Left ventricle myocardium inferior (tissue), 1 donor: ENCODE measurements around the gene OLIG3. TPM values are rescaled to one million over a fixed set of nuclear protein-coding genes. Genes with fewer than 3 reads are reported as not detected.

Experiments used
- DNase-seq: peaks from one replicate; pipeline ENCODE4 v3.0.0-alpha.2; 2020
- H3K27ac ChIP-seq: fragments of 200-600 bp; replicated peaks from 2 replicates; pipeline ENCODE4 v1.8.0; 2021
- H3K27me3 ChIP-seq: fragments of 200-600 bp; 2 replicates; pipeline ENCODE4 v1.8.0; 2021; ENCODE audit warnings: low read depth
- H3K36me3 ChIP-seq: fragments of 200-600 bp; 2 replicates; pipeline ENCODE4 v1.8.0; 2021
- H3K4me1 ChIP-seq: fragments of 200-600 bp; 2 replicates; pipeline ENCODE4 v1.8.0; 2021
- H3K4me3 ChIP-seq: fragments of 200-600 bp; 2 replicates; pipeline ENCODE4 v1.8.0; 2021; ENCODE audit warnings: mild to moderate bottlenecking, moderate library complexity
- H3K9me3 ChIP-seq: fragments of 200-600 bp; replicated peaks from 2 replicates; pipeline ENCODE4 v1.8.0; 2021
- CTCF ChIP-seq: fragments of 200-600 bp; IDR thresholded peaks from 2 replicates; pipeline ENCODE4 v1.8.0; 2021; ENCODE audit warnings: antibody characterized with exemption, mild to moderate bottlenecking, borderline replicate concordance
- intact Hi-C: fragments of 100-400 bp; cut with micrococcal nuclease; formaldehyde crosslinking; loops from one replicate; pipeline ENCODE4 v1.11.0; 2022
- total RNA-seq: library from RNA; stranded (reverse); fragmentation: NEBNext Ultra II Directional; extraction: Animal tissue kit (Norgen Biotek cat#: 25700); gene quantifications from one replicate; pipeline ENCODE4 v1.2.1, GENCODE V29; 2021
- donor health status: DM: no; HTN: yes; CAD: no; lungs with severe emphysema.

OLIG3 gene
- total RNA-seq, 1 donor from 2014 or later: not detected

DNA sequence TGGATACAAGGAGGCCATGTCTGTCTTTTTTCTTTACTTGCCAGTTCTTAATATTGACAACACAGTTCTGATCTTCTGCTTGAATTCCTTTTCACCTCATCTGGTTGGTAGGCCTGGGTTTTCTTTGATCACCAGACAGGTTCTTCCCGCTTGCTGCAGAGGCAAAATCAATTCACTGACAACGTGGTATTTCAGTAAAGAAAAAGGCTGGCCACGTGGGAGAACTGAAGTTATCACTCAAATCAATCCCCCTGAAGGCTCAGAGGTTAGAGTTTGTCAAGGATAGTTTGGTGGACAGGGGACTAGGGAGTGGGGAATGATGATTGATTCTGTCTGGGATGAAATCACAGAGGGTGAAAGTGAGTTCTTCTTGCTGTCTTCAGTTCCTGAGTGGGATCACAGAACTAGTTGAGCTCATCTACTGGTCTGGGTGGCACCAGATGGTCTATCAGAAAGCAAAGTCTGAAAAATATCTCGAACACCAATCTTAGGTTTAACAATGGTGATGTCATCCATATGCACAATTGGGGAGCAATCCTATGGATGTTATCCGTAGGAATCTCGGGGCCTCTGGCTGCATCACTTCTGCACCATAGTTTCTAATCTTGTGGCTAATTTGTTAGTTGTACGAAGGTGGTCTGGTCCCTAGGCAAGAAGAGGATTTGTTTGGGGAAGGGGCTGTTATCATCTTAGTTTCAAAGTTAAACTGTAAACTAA lies 37.3 kb upstream of the OLIG3 start:
- DNase-seq: no peak
- Histone ChIP-seq H3K36me3 (no peaks in the 10 kb centered on the region), H3K4me3 (no peak overlapping the region), H3K27ac (no peak overlapping the region), H3K4me1 (no peaks in the 10 kb centered on the region), H3K9me3 (peaks cover 10% of the 10 kb centered on the region), H3K27me3 (peaks cover 65% of the 10 kb centered on the region)
- intact Hi-C loops: no loop called here
- no peak for TF ChIP-seq CTCF

DNA sequence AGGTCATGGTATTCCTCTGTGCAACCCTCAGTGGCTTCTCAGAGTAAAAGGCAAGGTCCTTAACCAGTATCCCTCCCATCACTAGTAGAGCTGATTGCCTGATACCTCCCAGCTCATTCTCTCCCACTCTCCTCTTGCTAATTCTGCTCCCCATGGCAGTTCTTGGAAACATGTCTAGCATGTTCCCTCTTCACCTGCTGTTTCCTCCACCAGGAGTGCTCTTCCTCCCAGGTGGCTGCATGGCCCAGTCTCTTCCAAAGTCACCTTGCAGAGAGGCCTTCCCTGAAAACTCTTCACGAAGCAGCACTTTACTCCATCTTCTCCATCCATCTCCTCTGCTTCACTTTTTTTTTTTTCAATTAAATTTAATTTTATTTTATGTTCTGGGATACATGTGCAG lies 36.2 kb upstream of the OLIG3 start:
- H3K27ac ChIP-seq: no peak overlapping the region
- peaks cover 21% of the 10 kb centered on the region for H3K9me3 ChIP-seq
- no peak for DNase-seq
- H3K4me1 ChIP-seq: no peaks in the 10 kb centered on the region
- no peak overlapping the region for H3K4me3 ChIP-seq
- H3K36me3 ChIP-seq: no peaks in the 10 kb centered on the region
- intact Hi-C loops: no loop called here
- peaks cover 59% of the 10 kb centered on the region for H3K27me3 ChIP-seq
- TF ChIP-seq CTCF: no peak

GRCh38 chr6:137522831-137523230 lies 28.6 kb upstream of the OLIG3 start:
- peaks cover 24% of the 10 kb centered on the region for H3K9me3 ChIP-seq
- H3K36me3 ChIP-seq: no peaks in the 10 kb centered on the region
- DNase-seq: no peak
- peaks cover 75% of the 10 kb centered on the region for H3K27me3 ChIP-seq
- no peak for TF ChIP-seq CTCF
- intact Hi-C loops: no loop called here
- no peak overlapping the region for H3K4me3 ChIP-seq
- no peak overlapping the region for H3K27ac ChIP-seq
- no peaks in the 10 kb centered on the region for H3K4me1 ChIP-seq

DNA sequence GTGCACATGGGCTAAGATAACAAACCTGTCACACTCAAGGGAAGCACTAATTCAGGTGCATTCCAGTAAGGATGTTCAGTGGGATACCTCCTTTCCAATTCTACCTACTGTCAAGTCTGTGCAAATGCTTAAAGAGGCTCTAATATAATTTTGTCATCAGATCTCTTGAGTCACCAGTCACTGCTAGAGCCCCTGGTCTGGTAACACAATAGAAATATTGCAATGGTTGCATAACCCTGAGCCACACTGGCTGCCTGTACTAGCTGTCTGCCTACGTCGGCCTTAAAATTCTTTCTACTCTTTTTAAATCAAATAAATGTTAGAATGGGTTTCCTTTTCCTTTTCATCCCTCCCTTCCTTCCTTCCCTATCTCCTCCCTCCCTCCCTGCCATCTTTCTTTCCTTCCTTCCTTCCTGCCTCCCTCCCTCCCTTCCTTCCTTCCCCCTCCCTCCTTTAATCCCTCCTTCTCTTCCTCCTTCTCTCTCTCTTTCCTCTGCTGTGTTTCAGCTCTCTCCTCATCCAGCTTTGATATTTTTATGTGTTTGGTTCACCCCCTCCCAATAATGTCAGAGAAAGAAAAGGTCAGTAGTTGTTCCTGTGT lies 28.1 kb upstream of the OLIG3 start:
- TF ChIP-seq CTCF: no peak
- H3K27ac ChIP-seq: no peak overlapping the region
- no peak for DNase-seq
- no peaks in the 10 kb centered on the region for H3K4me1 ChIP-seq
- intact Hi-C loops: no loop called here
- peaks cover 18% of the 10 kb centered on the region for H3K9me3 ChIP-seq
- no peaks in the 10 kb centered on the region for H3K36me3 ChIP-seq
- H3K4me3 ChIP-seq: no peak overlapping the region
- H3K27me3 ChIP-seq: peaks cover 80% of the 10 kb centered on the region

GRCh38 chr6:137520520-137520919 lies 26.3 kb upstream of the OLIG3 start:
- no peak for DNase-seq
- Histone ChIP-seq H3K27ac (no peak overlapping the region), H3K4me1 (no peaks in the 10 kb centered on the region), H3K36me3 (no peaks in the 10 kb centered on the region), H3K9me3 (peaks cover 4% of the 10 kb centered on the region), H3K27me3 (peaks cover 98% of the 10 kb centered on the region), H3K4me3 (no peak overlapping the region)
- intact Hi-C loops: no loop called here
- no peak for TF ChIP-seq CTCF
